Activated CD8-positive, alpha-beta memory T cell treated with anti-CD3 and anti-CD28 coated beads for 1 hour (primary cell): Measurements from ENCODE around the gene TP63.
"Not testable (repeated sequence)": the region's sequence is repeated elsewhere in the genome, so short reads cannot be mapped to it uniquely, and the experiment has no call there.

ENCODE experiments used
- DNase-seq, 2 donors: peaks; one replicate each; pipeline ENCODE4 v3.0.0-alpha.2; 2020; ENCODE audit warnings: low read depth in 1 of 2; ENCODE audit errors: extremely low read depth in 1 of 2

TP63 gene

GRCh38 chr3:189720736-189721417 is 89.7 kb downstream of the TP63 start:
- no peak for DNase-seq

GRCh38 chr3:189721873-189722665 is 90.9 kb downstream of the TP63 start:
- DNase-seq = no peak

- no peak for DNase-seq
These were observed 93.2 kb downstream of the TP63 start for GRCh38 chr3:189724356-189724755.

- DNase-seq = no peak
These were observed 95.1 kb downstream of the TP63 start for GRCh38 chr3:189726277-189726676.

- no peak for DNase-seq
These were observed 96.0 kb downstream of the TP63 start for GRCh38 chr3:189727158-189727557.

GRCh38 chr3:189727898-189728297 is 96.7 kb downstream of the TP63 start:
- no peak for DNase-seq

- no peak for DNase-seq
These were observed 97.7 kb downstream of the TP63 start for GRCh38 chr3:189728915-189729314.

GRCh38 chr3:189734061-189734460 is 102.9 kb downstream of the TP63 start:
- no peak for DNase-seq

- no peak for DNase-seq
These were observed 104.7 kb downstream of the TP63 start for GRCh38 chr3:189735913-189736312.

- DNase-seq = no peak
These were observed 105.9 kb downstream of the TP63 start for GRCh38 chr3:189737071-189737470.

- no peak for DNase-seq
These were observed 106.4 kb downstream of the TP63 start for GRCh38 chr3:189737619-189738018.

- no peak for DNase-seq
These were observed 108.2 kb downstream of the TP63 start for GRCh38 chr3:189739378-189739777.

- no peak for DNase-seq
These were observed 109.0 kb downstream of the TP63 start for GRCh38 chr3:189740156-189740555.

- no peak for DNase-seq
These were observed 113.0 kb downstream of the TP63 start for GRCh38 chr3:189744235-189744634.

GRCh38 chr3:189745622-189746021 is 114.4 kb downstream of the TP63 start:
- DNase-seq = no peak

GRCh38 chr3:189748046-189748445 is 116.9 kb downstream of the TP63 start:
- no peak for DNase-seq

GRCh38 chr3:189750972-189751371 is 119.8 kb downstream of the TP63 start:
- not testable (repeated sequence) for DNase-seq

- no peak for DNase-seq
These were observed 123.2 kb downstream of the TP63 start for GRCh38 chr3:189754356-189754755.

GRCh38 chr3:189756582-189757078 is 125.4 kb downstream of the TP63 start:
- DNase-seq = no peak

- no peak for DNase-seq
These were observed 127.0 kb downstream of the TP63 start for GRCh38 chr3:189758186-189758585.

- DNase-seq = no peak
These were observed 135.2 kb downstream of the TP63 start for GRCh38 chr3:189766416-189766815.

GRCh38 chr3:189771842-189772450 is 140.8 kb downstream of the TP63 start:
- DNase-seq = no peak
